ENCODE results near the gene CBFA2T3. TPM values are rescaled to one million over a fixed set of nuclear protein-coding genes. Genes with fewer than 3 reads are reported as not detected.

CBFA2T3 gene
- total RNA-seq, 1 experiment from 2014 or later: 13.7 TPM

DNA sequence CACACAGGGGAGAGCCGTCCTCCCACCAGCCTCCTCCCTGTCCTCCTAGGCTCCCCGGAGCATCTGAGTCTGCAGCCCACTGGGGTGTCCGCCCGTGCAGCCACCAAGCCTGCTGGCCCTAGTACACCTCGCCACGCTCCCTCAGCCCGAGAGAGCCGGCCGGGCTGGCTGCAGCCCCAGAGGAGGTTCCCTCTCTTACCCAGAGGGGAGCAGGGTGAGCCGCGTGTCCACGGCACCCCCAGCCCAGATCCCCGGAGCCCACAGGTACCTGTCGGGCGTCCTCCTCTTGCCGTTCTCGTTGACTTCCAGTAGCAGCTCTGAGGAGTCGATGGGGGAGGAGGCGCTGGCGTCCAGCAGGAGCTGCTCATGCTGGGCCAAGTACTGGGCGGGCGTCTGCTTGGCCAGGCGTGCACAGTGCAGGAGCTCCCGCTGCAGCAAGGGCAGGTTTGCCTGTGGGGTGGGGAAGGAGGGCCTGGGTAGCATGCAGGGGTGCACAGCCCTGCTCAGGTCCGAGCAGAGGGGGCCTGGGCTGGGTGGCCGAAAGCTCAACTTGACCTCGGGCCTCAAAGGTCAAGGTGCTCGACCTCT is 91.2 kb downstream of the CBFA2T3 start:
- no TSS peak for BruUV-seq (replicated peaks)
- ChIA-PET CTCF (no interaction called here), POLR2A (no interaction called here)
- Histone ChIP-seq H3K27ac (ENCODE audit: low read length) (no peak overlapping the region), H3K9me3 (ENCODE audit: control insufficient read depth, insufficient read depth, low read depth, low read length) (no peaks in the 10 kb centered on the region), H3K4me1 (ENCODE audit: control insufficient read depth, insufficient read depth, low read length) (peaks cover 7% of the 10 kb centered on the region), H3K4me3 (ENCODE audit: low read depth in 2 of 2, low read length in 2 of 2) (no peak overlapping the region), H3K36me3 (ENCODE audit: control insufficient read depth, insufficient read depth, low read length) (no peaks in the 10 kb centered on the region), H3K27me3 (ENCODE audit: control insufficient read depth, insufficient read depth, low read length) (no peaks in the 10 kb centered on the region)
- DNase-seq (ENCODE audit: low read depth, low spot score): no peak
- in situ Hi-C loops (cut with HindIII; ENCODE audit: low pct_unique_long_range_greater_than_20kb, low sequenced_read_pairs): no loop called here
- intact Hi-C loops (cut with micrococcal nuclease; ENCODE audit: unreplicated experiment): no loop called here
- ATAC-seq: no peak
- TF ChIP-seq, protein P1, sequence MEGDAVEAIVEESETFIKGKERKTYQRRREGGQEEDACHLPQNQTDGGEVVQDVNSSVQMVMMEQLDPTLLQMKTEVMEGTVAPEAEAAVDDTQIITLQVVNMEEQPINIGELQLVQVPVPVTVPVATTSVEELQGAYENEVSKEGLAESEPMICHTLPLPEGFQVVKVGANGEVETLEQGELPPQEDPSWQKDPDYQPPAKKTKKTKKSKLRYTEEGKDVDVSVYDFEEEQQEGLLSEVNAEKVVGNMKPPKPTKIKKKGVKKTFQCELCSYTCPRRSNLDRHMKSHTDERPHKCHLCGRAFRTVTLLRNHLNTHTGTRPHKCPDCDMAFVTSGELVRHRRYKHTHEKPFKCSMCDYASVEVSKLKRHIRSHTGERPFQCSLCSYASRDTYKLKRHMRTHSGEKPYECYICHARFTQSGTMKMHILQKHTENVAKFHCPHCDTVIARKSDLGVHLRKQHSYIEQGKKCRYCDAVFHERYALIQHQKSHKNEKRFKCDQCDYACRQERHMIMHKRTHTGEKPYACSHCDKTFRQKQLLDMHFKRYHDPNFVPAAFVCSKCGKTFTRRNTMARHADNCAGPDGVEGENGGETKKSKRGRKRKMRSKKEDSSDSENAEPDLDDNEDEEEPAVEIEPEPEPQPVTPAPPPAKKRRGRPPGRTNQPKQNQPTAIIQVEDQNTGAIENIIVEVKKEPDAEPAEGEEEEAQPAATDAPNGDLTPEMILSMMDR (IDR thresholded peaks at IDR 0.05): no peak
- TF ChIP-seq REST (IDR thresholded peaks at IDR 0.05; ENCODE audit: insufficient read depth in 1 of 2, low read depth in 2 of 2, low read length in 1 of 2): no peak
- TF ChIP-seq SIN3A (IDR thresholded peaks at IDR 0.05; ENCODE audit: borderline replicate concordance, insufficient read depth, low read depth, low read length): no peak
- no peak for TF ChIP-seq TCF7L2 (IDR thresholded peaks at IDR 0.05; ENCODE audit: low read depth, low read length)

- no peak overlapping the region for H3K4me3 ChIP-seq (ENCODE audit: low read depth in 2 of 2, low read length in 2 of 2)
- DNase-seq (ENCODE audit: low read depth, low spot score): no peak
- in situ Hi-C loops (cut with HindIII; ENCODE audit: low pct_unique_long_range_greater_than_20kb, low sequenced_read_pairs): no loop called here
- H3K36me3 ChIP-seq (ENCODE audit: control insufficient read depth, insufficient read depth, low read length): no peaks in the 10 kb centered on the region
- no peak for ATAC-seq
- ChIA-PET CTCF (no interaction called here), POLR2A (no interaction called here)
- no peaks in the 10 kb centered on the region for H3K9me3 ChIP-seq (ENCODE audit: control insufficient read depth, insufficient read depth, low read depth, low read length)
- peaks cover 7% of the 10 kb centered on the region for H3K4me1 ChIP-seq (ENCODE audit: control insufficient read depth, insufficient read depth, low read length)
- intact Hi-C loops (cut with micrococcal nuclease; ENCODE audit: unreplicated experiment): no loop called here
- no TSS peak for BruUV-seq (replicated peaks)
- TF ChIP-seq, protein P1 (IDR thresholded peaks at IDR 0.05): no peak
- TF ChIP-seq REST (IDR thresholded peaks at IDR 0.05; ENCODE audit: insufficient read depth in 1 of 2, low read depth in 2 of 2, low read length in 1 of 2) (no peak), TCF7L2 (IDR thresholded peaks at IDR 0.05; ENCODE audit: low read depth, low read length) (no peak)
- H3K27ac ChIP-seq (ENCODE audit: low read length): no peak overlapping the region
- no peaks in the 10 kb centered on the region for H3K27me3 ChIP-seq (ENCODE audit: control insufficient read depth, insufficient read depth, low read length)
Measured at GRCh38 chr16:88884569-88885271, 92.3 kb downstream of the CBFA2T3 start.
